Choroid plexus epithelial cell (primary cell): ENCODE measurements around the gene CDHR3.
A peak's percentile ranks its signal among the peaks of the same experiment; 100 is the strongest.

ENCODE experiments used
- DNase-seq: peaks from one replicate; pipeline ENCODE4 v3.0.0-alpha.2; 2010; ENCODE audit warnings: low read depth
- H3K4me3 ChIP-seq: 2 replicates; pipeline ENCODE4 v1.5.1; 2011; ENCODE audit warnings: low read depth, mild to moderate bottlenecking, control low read depth, low read length, moderate library complexity
- TF ChIP-seq, protein P1 (sequence below): conservative IDR thresholded peaks from 2 replicates; pipeline ENCODE4 v1.5.1; 2011; ENCODE audit warnings: low read depth, mild to moderate bottlenecking, control low read depth, inconsistent platforms, low read length, moderate library complexity

CDHR3 gene

DNA sequence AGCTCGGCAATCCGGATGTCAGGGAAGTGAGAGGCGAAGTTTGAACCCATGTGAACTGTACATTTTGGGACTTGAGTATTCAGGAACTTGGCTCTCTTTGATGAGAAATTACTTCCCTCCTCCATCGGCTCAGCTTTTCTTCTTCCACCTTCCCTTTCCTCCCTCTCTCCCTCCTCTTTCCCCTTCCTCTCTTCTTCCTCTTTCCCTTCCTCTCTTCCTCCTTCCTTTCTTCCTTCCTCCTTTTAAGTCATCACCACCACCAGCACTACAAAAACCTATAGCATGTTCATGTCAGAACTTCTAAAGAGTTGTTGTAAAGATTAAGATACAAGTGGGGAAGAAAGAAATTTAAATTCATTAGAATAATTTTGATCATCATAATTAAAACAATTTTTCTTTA, 31.9 kb upstream of the CDHR3 start:
- H3K4me3 ChIP-seq = no peak overlapping the region
- no peak for DNase-seq
- TF ChIP-seq, protein P1, sequence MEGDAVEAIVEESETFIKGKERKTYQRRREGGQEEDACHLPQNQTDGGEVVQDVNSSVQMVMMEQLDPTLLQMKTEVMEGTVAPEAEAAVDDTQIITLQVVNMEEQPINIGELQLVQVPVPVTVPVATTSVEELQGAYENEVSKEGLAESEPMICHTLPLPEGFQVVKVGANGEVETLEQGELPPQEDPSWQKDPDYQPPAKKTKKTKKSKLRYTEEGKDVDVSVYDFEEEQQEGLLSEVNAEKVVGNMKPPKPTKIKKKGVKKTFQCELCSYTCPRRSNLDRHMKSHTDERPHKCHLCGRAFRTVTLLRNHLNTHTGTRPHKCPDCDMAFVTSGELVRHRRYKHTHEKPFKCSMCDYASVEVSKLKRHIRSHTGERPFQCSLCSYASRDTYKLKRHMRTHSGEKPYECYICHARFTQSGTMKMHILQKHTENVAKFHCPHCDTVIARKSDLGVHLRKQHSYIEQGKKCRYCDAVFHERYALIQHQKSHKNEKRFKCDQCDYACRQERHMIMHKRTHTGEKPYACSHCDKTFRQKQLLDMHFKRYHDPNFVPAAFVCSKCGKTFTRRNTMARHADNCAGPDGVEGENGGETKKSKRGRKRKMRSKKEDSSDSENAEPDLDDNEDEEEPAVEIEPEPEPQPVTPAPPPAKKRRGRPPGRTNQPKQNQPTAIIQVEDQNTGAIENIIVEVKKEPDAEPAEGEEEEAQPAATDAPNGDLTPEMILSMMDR = no peak

DNA sequence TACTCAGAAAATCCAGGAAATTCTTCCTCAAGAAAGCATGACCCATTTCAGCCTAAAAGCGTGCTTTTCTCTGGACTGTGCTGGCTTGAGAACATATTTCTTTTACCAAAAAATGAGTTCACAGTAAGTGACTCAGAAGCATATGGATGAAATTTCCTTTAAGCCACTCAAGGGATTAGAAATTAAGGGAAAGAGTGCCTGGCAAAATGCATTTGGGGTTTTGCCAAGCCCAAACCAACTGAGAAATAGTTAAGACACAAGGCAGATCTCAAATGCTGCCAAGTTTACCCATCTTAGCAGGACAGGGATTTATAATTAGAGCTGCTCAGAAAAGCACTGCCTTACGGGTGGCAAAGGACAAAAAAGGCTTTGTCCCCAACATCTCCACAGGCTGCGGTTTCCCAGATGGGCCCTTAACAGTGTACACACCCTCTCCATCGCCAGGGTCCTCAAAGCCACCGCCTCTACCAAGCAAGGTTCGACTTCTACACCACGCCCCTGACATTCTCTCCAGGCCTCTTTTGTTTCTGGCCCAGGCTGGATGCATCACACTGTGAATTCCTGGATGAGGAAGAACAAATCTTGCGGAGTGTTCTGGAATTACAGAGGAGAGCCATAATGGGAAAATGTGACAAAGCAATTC, 30.1 kb upstream of the CDHR3 start:
- TF ChIP-seq, protein P1 = no peak
- DNase-seq = peak; percentile 33
- H3K4me3 ChIP-seq = no peak overlapping the region

DNA sequence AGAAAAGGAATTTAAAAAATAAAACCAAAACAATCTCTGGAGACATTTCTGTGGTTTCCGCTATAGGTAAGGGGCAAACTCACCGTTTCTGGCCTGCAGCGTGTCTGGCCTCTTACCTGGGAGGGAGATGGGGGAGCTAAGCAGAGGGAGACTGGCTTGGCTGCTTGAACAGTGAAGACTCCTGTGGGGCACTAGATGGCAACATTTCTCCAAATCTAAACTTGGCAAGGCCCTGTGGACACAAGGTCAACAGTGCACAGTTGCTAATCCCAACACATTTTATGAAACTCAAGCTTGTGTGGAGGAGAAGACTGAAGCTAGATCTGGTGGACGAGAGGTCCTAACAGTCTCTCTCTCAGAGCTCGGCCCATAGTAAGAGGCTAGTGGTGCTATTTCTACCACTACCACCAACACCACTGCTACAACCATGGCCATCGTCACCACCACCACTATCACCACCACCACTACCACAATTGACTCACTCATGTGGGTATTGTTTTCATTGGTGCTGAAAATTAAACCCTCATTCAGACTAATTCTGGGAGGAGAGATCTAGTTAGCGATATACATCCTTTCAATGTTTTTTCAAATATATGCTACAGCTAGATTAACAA, 28.4 kb upstream of the CDHR3 start:
- H3K4me3 ChIP-seq = no peak overlapping the region
- peak; percentile 84 for DNase-seq
- TF ChIP-seq, protein P1 = peak; percentile 68

DNA sequence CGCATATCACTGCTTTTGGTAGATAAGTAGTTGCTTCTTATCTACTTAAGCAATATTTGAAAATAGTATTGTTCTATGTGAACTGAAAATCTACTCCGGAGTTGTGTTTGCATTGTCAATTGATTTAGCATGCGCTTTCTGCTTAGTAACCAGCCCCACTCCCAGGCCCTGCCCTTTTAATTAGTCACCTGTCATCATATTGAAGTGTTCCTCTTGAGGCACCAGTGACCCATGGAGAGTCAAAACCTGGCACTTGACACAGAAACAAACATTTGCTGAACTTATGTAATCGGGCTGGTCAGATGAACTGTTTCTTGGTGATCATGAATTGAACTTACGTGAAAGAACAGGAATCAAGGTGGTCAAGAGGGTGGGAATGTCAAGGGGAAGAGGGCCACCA, 27.8 kb upstream of the CDHR3 start:
- no peak for DNase-seq
- H3K4me3 ChIP-seq = no peak overlapping the region
- TF ChIP-seq, protein P1 = no peak

DNA sequence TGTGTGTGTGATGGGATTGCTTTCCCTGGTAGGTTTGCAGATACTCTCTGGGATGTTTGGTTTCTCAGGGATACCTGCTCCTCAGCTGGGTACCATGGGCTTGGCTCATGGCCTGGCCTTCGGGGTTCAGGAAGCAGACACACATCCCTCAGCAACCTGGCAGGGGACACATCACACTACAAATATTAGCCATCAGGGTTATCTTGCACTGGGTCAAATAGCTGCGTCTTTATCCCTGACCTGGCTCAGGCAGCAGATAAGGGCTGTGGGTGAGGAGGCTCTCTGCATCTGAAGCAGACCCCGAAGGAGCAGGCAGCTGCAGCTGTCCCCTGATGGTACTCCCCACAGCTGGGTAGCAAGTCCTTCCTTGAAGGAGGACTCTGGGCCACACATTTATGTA, 25.7 kb upstream of the CDHR3 start:
- TF ChIP-seq, protein P1 = no peak
- H3K4me3 ChIP-seq = no peak overlapping the region

DNA sequence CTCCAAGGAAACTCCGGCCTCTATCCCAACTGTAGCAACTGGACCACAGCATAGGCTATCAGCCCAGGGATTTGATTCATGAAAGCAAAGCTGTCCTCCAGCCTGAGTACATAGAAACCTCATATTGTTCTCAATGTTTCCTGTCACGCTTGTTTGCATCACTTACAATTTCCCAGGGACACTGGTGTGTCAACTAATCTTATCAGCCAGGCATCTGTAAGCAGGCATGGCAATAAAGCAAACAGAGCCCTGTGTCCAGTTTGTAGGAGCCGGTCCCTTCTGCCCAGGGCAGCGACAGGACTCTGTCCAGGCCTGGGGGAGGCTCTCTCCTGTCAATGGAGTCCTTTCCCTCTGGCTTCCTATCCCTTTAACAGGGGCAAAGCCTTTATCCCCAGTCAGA, 23.0 kb upstream of the CDHR3 start:
- no peak for DNase-seq
- TF ChIP-seq, protein P1 = no peak
- no peak overlapping the region for H3K4me3 ChIP-seq

More for the DNA sequence above, 25.7 kb upstream of the CDHR3 start:
- DNase-seq = no peak

DNA sequence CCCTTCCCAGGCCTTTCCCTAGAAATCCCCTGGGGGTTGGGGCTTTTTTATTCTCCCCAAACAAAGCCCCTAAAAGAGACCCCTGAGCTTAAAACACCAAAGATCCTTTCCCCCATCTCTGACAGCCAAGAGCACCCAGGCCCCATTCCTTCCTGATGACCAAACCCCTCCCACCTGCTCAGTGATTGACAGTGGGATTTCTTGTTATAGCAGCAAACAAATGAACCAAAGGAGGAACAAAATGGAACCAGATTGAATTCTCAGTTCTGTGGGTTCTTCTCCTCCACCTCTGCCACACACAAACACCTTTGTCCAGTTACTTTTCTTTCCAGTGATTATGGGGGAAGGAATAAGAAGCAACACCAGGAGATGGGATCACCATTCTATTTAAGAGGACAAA, 21.5 kb upstream of the CDHR3 start:
- H3K4me3 ChIP-seq = no peak overlapping the region
- no peak for DNase-seq
- TF ChIP-seq, protein P1 = no peak
